BLaER1 (cell line): Measurements from ENCODE around the gene CCDC127.
"Not testable (repeated sequence)": the region's sequence is repeated elsewhere in the genome, so short reads cannot be mapped to it uniquely, and the experiment has no call there.

Experiments
- H3K27ac ChIP-seq: shearing (Covaris generic); formaldehyde crosslinking; 2 replicates; pipeline ENCODE4 v1.8.1; 2022
- H3K27me3 ChIP-seq: shearing (Covaris generic); formaldehyde crosslinking; 2 replicates; pipeline ENCODE4 v1.8.1; 2022
- H3K36me3 ChIP-seq: shearing (Covaris generic); formaldehyde crosslinking; 2 replicates; pipeline ENCODE4 v1.8.1; 2022
- H3K4me1 ChIP-seq: shearing (Covaris generic); formaldehyde crosslinking; 2 replicates; pipeline ENCODE4 v1.8.1; 2022
- H3K4me2 ChIP-seq: shearing (Covaris generic); formaldehyde crosslinking; 2 replicates; pipeline ENCODE4 v1.8.1; 2022
- H3K4me3 ChIP-seq: shearing (Covaris generic); formaldehyde crosslinking; 2 replicates; pipeline ENCODE4 v1.8.1; 2022
- H3K9ac ChIP-seq: shearing (Covaris generic); formaldehyde crosslinking; 2 replicates; pipeline ENCODE4 v1.8.1; 2022
- H3K9me3 ChIP-seq: shearing (Covaris generic); formaldehyde crosslinking; 2 replicates; pipeline ENCODE4 v1.8.1; 2022
- H4K20me1 ChIP-seq: shearing (Covaris generic); formaldehyde crosslinking; 2 replicates; pipeline ENCODE4 v1.8.1; 2022
- Cebpa-rat ChIP-seq: shearing (Covaris generic); IDR thresholded peaks from 2 replicates; pipeline ENCODE4 v1.8.1; 2022

Gene CCDC127

GRCh38 chr5:250396-250795 lies 32.4 kb upstream of the CCDC127 start:
- H3K4me3 ChIP-seq, H3K27me3 ChIP-seq, H3K4me2 ChIP-seq, H3K9ac ChIP-seq, H4K20me1 ChIP-seq: not testable (repeated sequence)
- H3K36me3 ChIP-seq, result peaks cover 89% of the 10 kb centered on the region
- peaks cover 36% of the 10 kb centered on the region for H3K4me1 ChIP-seq
- H3K27ac ChIP-seq, result 0 out of 2 replicates have a peak overlapping the region, but pooled peaks have one; percentile 30
- peaks cover 62% of the 10 kb centered on the region for H3K9me3 ChIP-seq

GRCh38 chr5:245717-246116 lies 27.8 kb upstream of the CCDC127 start:
- H3K9me3 ChIP-seq, result peaks cover 97% of the 10 kb centered on the region
- not testable (repeated sequence) for H3K4me2 ChIP-seq, H3K4me3 ChIP-seq, H3K27ac ChIP-seq, H3K9ac ChIP-seq, H3K27me3 ChIP-seq, H4K20me1 ChIP-seq
- peaks cover 100% of the 10 kb centered on the region for H3K36me3 ChIP-seq
- H3K4me1 ChIP-seq, result peaks cover 23% of the 10 kb centered on the region

- Histone ChIP-seq H3K4me1 (peaks cover 12% of the 10 kb centered on the region; the same call in 1 of the 2 replicates), H3K9me3 (peaks cover 98% of the 10 kb centered on the region), H3K36me3 (peaks cover 100% of the 10 kb centered on the region), H3K27ac (peak overlapping the region; percentile 6; the same call in 1 of the 2 replicates), H3K4me2 (peak overlapping the region; percentile 39; the same call in 1 of the 2 replicates)
- H3K27me3 ChIP-seq, H4K20me1 ChIP-seq, H3K9ac ChIP-seq, H3K4me3 ChIP-seq: not testable (repeated sequence)
These were observed 25.9 kb upstream of the CCDC127 start for GRCh38 chr5:243683-244367.

DNA sequence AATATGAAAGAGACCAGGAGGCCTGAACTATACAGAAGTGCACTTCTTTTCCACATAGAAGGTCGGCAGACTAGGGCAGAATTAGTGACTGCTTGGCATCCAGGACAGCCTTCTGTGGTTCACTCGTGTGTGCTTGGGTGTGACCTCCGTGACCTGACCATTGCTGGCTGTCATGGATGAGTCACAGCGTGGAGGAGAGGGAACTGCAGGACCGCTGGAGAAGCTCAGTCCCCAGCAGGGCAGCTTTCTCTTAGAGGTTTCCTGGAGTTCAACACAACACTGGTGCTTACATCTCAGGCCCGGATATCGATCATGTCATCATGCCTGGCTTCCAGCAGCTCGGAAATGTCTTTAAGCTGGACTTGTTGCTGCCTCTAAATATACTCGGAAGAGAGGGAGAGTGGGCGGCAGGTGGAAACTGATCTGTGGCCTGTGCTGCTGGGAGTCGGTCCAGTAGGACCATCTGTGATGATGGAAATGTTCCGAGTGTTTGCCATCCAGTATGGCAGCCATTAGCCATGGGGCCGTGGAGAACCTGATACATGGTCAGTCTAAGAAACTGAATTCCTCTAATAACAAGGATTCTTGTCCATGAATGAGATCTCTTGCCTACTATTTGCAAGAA lies 23.2 kb upstream of the CCDC127 start:
- not testable (repeated sequence) for H4K20me1 ChIP-seq, H3K27me3 ChIP-seq, H3K9ac ChIP-seq, H3K4me2 ChIP-seq, H3K27ac ChIP-seq
- H3K4me3 ChIP-seq, result 0 out of 2 replicates have a peak overlapping the region, but pooled peaks have one; percentile 33
- peaks cover 12% of the 10 kb centered on the region; the same call in 1 of the 2 replicates for H3K4me1 ChIP-seq
- H3K9me3 ChIP-seq, result peaks cover 75% of the 10 kb centered on the region
- peaks cover 96% of the 10 kb centered on the region for H3K36me3 ChIP-seq

DNA sequence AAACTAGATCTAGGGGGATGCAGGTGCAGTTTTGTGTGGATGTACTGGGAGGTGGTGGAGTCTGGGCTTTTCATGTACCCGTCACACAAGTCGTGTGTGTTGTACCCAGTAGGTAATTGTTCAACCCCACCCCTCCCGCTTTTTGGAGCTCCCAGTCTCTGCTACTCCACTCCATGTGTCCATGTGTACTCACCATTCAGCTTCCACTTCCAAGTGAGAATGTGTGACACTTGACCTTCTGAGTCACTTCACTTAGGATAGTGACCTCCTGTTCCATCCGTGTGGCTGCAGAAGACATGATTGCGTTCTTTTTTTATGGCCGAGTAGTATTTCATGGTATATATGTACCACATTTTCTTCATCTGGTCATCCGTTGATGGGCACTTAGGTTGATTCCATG lies 22.6 kb upstream of the CCDC127 start:
- H3K4me1 ChIP-seq, result peaks cover 12% of the 10 kb centered on the region; the same call in 1 of the 2 replicates

GRCh38 chr5:237931-238330 lies 20.0 kb upstream of the CCDC127 start:
- peaks cover 96% of the 10 kb centered on the region for H3K36me3 ChIP-seq
- not testable (repeated sequence) for H3K4me1 ChIP-seq, H3K9ac ChIP-seq, H3K27me3 ChIP-seq, H3K4me3 ChIP-seq, H4K20me1 ChIP-seq, H3K4me2 ChIP-seq, H3K27ac ChIP-seq
- H3K9me3 ChIP-seq, result peaks cover 43% of the 10 kb centered on the region

More for the DNA sequence above, 22.6 kb upstream of the CCDC127 start:
- not testable (repeated sequence) for H4K20me1 ChIP-seq, H3K27ac ChIP-seq, H3K9ac ChIP-seq, H3K4me3 ChIP-seq, H3K27me3 ChIP-seq, H3K4me2 ChIP-seq
- Histone ChIP-seq H3K36me3 (peaks cover 96% of the 10 kb centered on the region), H3K9me3 (peaks cover 69% of the 10 kb centered on the region)

DNA sequence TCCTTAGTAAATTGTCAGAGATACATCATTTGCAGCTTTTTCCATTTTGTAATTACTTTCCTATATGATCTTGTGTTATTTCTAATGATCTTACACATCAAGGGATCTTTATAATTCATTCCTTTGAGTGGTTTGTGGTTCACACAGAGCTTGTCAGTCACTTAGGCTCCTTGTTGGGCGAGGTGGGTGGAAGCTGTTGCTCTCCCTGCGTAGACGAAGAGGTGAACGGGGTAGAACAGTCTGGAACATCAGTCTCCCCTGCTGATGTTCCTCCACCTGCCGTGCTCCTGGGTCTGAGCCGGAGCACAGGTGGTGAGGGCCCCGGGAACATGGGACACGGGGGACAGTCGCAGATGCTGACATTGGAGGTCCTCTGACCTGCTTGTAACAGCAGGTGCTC lies 17.6 kb upstream of the CCDC127 start:
- not testable (repeated sequence) for H3K4me1 ChIP-seq, H3K4me2 ChIP-seq, H3K4me3 ChIP-seq, H3K27ac ChIP-seq, H3K9ac ChIP-seq, H3K27me3 ChIP-seq
- Histone ChIP-seq H3K36me3 (peaks cover 96% of the 10 kb centered on the region), H4K20me1 (peaks cover 27% of the 10 kb centered on the region), H3K9me3 (peaks cover 19% of the 10 kb centered on the region)

DNA sequence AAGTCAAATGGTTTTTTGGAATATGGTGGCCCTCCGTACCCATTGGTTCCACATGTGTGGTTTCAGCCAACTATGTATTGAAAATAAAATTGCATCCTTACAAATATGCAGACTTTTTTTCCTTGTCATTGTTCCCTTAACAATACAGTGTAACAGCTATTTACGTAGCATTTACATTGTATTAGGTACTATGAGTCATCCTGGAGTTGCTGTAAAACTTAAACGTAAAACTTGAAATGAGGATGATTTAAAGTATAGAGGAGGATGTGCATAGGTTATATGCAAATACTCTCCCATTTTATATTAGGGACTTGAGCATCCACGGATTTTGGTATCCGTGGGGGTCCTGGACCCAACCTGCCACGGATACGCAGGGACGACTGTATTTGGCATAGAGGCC lies 16.5 kb upstream of the CCDC127 start:
- Histone ChIP-seq H3K27me3 (no peaks in the 10 kb centered on the region), H3K9ac (no peak overlapping the region), H4K20me1 (peaks cover 38% of the 10 kb centered on the region), H3K9me3 (peaks cover 8% of the 10 kb centered on the region), H3K27ac (no peak overlapping the region), H3K4me2 (no peak overlapping the region), H3K4me3 (no peak overlapping the region), H3K4me1 (no peaks in the 10 kb centered on the region), H3K36me3 (peaks cover 96% of the 10 kb centered on the region)
- no peak for TF ChIP-seq Cebpa-rat

GRCh38 chr5:233426-233825 lies 15.5 kb upstream of the CCDC127 start:
- H4K20me1 ChIP-seq, result peaks cover 42% of the 10 kb centered on the region
- peaks cover 96% of the 10 kb centered on the region for H3K36me3 ChIP-seq

DNA sequence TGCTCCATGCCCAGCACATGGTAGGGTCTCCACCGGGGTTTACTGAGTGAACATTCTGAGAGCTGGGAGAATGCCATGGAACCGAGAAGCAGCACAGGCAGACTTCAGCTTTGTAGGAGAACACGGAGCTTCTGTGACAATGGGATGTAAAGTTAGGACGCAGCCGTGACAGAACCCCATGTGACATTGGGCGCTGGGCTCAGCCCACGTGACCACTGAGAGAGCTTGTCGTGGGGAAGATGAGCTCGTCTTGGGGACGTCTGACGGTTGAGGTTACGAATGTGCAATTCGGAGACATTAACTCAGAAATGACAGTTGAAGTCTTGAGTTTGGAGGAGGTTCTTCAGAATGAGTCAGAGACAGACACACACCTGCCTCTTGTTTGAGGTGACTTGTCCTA lies 13.7 kb upstream of the CCDC127 start:
- no peak for TF ChIP-seq Cebpa-rat
- no peak overlapping the region for H3K9ac ChIP-seq
- no peak overlapping the region for H3K4me3 ChIP-seq
- no peaks in the 10 kb centered on the region for H3K9me3 ChIP-seq
- H3K4me2 ChIP-seq, result no peak overlapping the region
- H3K27ac ChIP-seq, result no peak overlapping the region
- H3K36me3 ChIP-seq, result peaks cover 100% of the 10 kb centered on the region
- peaks cover 49% of the 10 kb centered on the region for H4K20me1 ChIP-seq
- no peaks in the 10 kb centered on the region for H3K27me3 ChIP-seq
- H3K4me1 ChIP-seq, result no peaks in the 10 kb centered on the region

More at GRCh38 chr5:233426-233825, 15.5 kb upstream of the CCDC127 start:
- not testable (repeated sequence) for H3K4me1 ChIP-seq, H3K27me3 ChIP-seq, H3K9ac ChIP-seq, H3K9me3 ChIP-seq, H3K4me3 ChIP-seq, H3K27ac ChIP-seq, H3K4me2 ChIP-seq
